ENCODE data around the gene SLC6A12.

DNA sequence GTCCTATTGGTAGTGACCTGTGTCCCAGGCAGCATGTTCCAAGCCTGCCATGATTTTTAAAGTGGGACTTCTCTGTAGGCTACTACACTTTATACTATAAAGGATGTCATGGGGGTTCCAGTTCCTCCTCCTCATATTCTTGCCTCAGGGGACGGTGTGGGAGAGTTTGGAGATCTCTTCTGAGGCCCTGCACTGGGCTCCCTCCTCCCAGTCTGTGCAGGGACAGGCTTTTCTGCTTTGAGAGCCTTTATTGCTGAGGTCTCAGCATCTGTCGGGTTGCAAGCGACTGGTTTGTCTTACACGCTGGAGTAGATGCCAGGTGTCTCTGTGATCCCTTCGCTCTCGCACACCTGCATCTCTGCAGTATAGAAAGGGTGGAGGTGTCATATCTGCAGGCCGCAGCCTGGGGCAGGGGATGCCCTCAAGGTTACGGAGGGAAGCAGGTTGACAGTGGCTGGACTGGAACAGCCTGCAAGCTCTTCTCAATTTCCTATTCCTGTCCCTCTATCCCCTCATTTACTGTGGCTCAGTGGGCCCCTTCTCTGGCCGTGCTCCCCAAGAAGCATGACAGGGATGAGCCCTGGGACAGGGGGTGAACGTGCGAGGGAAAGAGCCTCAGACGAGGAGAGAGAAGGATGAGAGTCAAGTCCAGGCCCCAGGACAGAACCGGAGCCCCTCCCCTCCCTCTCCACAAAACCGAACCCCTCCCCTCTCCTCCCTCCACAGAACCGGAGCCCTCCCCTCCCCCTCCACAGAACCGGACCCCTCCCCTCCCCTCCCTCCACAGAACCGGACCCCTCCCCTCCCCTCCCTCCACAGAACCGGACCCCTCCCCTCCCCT, 51.3 kb downstream of the SLC6A12 start:
- TF ChIP-seq CTCF (IDR thresholded peaks at IDR 0.05) (no peak), MEF2A (IDR thresholded peaks at IDR 0.05; ENCODE audit: borderline replicate concordance, low read depth) (no peak), SMC3 (IDR thresholded peaks at IDR 0.05; ENCODE audit: low read depth, low read length) (no peak), RAD21 (IDR thresholded peaks at IDR 0.05; ENCODE audit: low read length) (no peak), YY1 (IDR thresholded peaks at IDR 0.05; ENCODE audit: low read depth) (no peak)
- TF ChIP-seq, protein P1, sequence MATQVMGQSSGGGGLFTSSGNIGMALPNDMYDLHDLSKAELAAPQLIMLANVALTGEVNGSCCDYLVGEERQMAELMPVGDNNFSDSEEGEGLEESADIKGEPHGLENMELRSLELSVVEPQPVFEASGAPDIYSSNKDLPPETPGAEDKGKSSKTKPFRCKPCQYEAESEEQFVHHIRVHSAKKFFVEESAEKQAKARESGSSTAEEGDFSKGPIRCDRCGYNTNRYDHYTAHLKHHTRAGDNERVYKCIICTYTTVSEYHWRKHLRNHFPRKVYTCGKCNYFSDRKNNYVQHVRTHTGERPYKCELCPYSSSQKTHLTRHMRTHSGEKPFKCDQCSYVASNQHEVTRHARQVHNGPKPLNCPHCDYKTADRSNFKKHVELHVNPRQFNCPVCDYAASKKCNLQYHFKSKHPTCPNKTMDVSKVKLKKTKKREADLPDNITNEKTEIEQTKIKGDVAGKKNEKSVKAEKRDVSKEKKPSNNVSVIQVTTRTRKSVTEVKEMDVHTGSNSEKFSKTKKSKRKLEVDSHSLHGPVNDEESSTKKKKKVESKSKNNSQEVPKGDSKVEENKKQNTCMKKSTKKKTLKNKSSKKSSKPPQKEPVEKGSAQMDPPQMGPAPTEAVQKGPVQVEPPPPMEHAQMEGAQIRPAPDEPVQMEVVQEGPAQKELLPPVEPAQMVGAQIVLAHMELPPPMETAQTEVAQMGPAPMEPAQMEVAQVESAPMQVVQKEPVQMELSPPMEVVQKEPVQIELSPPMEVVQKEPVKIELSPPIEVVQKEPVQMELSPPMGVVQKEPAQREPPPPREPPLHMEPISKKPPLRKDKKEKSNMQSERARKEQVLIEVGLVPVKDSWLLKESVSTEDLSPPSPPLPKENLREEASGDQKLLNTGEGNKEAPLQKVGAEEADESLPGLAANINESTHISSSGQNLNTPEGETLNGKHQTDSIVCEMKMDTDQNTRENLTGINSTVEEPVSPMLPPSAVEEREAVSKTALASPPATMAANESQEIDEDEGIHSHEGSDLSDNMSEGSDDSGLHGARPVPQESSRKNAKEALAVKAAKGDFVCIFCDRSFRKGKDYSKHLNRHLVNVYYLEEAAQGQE (IDR thresholded peaks at IDR 0.05; ENCODE audit: low read depth, low read length), result no peak
